Right ventricle myocardium superior (tissue), 1 donor: ENCODE results near the gene SMIM5. TPM values are rescaled to one million over a fixed set of nuclear protein-coding genes. Genes with fewer than 3 reads are reported as not detected.
A peak's percentile ranks its signal among the peaks of the same experiment; 100 is the strongest.

Source experiments
- ATAC-seq: fragments of 200-7000 bp; cut with Tn5 transposase; one replicate; pipeline ENCODE4 v1.9.1; 2020; ENCODE audit warnings: mild to moderate bottlenecking; ENCODE audit not compliant: poor library complexity
- DNase-seq: peaks from one replicate; pipeline ENCODE4 v3.0.0-alpha.2; 2020
- intact Hi-C: fragments of 100-400 bp; cut with DNase I; formaldehyde crosslinking; loops from one replicate; pipeline ENCODE4 v1.11.2; 2022
- total RNA-seq: library from RNA; stranded (reverse); fragmentation: NEBNext Ultra II Directional; extraction: Animal tissue kit (Norgen Biotek cat#: 25700); gene quantifications from one replicate; pipeline ENCODE4 v1.2.1, GENCODE V29; 2021
- donor health status: DM: no; HTN: yes; CAD: no; lungs with severe emphysema.

SMIM5 gene
- total RNA-seq, 1 donor from 2014 or later: 12.5 TPM

GRCh38 chr17:75619506-75620431, 13.5 kb upstream of the SMIM5 start:
- ATAC-seq (no peak), DNase-seq (no peak)
- intact Hi-C loops: no loop called here

- DNase-seq (no peak), ATAC-seq (no peak)
- intact Hi-C loops: no loop called here
Observed at GRCh38 chr17:75621489-75621888, 11.7 kb upstream of the SMIM5 start.

GRCh38 chr17:75622076-75622475, 11.2 kb upstream of the SMIM5 start:
- ATAC-seq (no peak), DNase-seq (no peak)
- intact Hi-C loops: no loop called here

DNA sequence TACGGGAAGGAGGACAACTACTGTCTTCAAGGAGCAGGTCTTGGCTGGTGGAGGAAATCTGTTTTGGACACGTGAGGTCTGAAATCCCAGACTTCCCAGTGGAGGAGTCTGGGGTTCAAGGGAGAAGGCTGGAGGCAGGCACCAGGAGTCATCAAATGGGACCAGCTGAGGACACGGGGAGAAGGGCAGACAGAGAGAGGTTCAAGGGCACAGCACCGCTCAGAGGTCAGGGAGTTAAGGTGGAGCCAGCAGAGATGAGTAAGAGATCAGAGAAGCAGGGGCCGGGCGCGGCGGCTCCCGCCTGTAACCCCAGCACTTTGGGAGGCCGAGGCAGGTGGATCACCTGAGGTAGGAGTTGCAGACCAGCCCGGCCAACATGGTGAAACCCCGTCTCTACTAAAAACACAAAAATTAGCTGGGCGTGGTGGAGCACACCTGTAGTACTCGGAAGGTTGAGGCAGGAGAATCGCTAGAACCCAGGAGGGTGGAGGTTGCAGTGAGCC, 10.4 kb upstream of the SMIM5 start:
- intact Hi-C loops: no loop called here

GRCh38 chr17:75623386-75623785, 9.8 kb upstream of the SMIM5 start:
- ATAC-seq: no peak
- intact Hi-C loops: no loop called here
- no peak for DNase-seq

More for the DNA sequence above, 10.4 kb upstream of the SMIM5 start:
- DNase-seq (no peak), ATAC-seq (no peak)

DNA sequence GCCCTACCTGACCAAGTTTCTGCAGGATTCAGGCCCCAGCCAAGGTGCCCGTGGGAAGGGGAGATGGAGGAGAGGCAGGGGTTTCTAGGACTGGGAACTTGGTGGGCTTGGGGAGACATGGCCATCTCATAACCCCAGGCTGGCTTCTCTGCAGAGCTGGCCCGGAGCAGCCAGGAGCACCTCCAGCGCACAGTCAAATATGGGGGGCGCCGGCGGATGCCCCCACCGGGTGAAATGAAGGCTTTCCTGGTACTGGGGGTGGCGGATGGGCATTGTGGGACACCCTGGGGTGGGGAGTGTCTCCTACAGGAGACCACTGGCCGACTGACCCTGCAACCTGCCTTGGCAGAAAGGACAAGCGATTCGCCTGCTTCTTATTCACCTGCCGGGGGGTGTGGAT, 9.2 kb upstream of the SMIM5 start:
- no peak for ATAC-seq
- intact Hi-C loops: no loop called here
- no peak for DNase-seq

- intact Hi-C loops: no loop called here
- DNase-seq (no peak), ATAC-seq (no peak)
Observed at GRCh38 chr17:75624714-75625345, 8.4 kb upstream of the SMIM5 start.

DNA sequence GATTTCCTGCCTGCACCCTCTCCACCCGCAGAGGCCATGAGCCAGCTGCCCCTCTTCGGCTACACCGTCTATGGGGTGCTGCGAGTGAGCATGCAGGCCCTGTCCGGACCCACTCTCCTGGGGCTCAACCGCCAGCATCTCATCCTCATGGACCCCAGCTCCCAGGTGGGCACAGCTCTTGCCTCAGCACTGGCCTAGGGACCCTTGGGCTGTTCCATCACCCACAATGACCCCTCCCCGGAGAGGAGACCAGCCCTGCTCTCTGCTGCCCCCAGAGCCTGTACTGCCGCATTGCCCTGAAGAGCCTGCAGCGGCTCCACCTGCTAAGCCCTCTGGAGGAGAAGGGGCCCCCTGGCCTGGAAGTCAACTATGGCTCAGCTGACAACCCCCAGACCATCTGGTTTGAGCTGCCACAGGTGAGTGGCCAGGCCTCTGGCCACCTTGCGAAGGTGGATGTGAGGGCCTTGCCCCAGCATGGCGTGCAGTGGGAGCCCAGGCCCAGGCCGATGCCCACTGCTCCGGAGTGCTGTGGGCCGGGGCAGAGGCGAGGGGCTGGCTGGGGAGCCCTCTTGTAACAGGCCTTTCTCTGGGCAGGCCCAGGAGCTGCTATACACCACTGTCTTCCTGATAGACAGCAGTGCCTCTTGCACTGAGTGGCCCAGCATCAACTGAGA, 7.3 kb upstream of the SMIM5 start:
- no peak for DNase-seq
- intact Hi-C loops: no loop called here
- peak; percentile 38 for ATAC-seq

DNA sequence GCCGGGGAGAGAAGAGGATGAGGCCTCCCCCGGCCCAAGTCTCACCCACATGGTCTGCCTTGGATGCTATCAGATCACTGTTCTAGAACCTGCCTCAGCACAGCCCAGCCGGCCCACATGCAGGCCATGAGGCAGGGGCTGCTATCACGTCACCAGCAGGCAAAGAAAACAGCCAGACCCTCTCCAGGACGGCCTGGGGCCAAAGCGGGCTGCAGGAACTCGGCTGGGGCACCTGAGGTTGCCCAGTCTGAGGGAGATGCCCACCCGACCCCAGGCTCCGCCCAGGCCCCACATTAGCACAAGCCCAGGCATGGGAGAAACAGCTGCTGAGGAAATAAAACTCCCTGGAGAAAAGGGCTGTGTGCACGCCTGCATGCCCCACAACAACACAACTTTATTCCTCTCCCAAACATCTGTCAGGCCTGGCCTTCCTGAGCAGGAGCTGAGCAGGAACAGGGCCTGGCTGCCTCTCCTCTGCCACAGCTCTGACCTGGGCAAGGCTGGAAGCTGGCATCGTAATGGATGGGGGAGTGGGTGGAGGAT, 6.7 kb upstream of the SMIM5 start:
- ATAC-seq (no peak), DNase-seq (no peak)
- intact Hi-C loops: no loop called here

- ATAC-seq: no peak
- intact Hi-C loops: no loop called here
- no peak for DNase-seq
Observed at GRCh38 chr17:75627094-75627493, 6.1 kb upstream of the SMIM5 start.

GRCh38 chr17:75628425-75628824, 4.8 kb upstream of the SMIM5 start:
- ATAC-seq (no peak), DNase-seq (no peak)
- intact Hi-C loops: no loop called here

- intact Hi-C loops: no loop called here
- ATAC-seq: no peak
- no peak for DNase-seq
Observed at GRCh38 chr17:75629157-75629556, 4.1 kb upstream of the SMIM5 start.

DNA sequence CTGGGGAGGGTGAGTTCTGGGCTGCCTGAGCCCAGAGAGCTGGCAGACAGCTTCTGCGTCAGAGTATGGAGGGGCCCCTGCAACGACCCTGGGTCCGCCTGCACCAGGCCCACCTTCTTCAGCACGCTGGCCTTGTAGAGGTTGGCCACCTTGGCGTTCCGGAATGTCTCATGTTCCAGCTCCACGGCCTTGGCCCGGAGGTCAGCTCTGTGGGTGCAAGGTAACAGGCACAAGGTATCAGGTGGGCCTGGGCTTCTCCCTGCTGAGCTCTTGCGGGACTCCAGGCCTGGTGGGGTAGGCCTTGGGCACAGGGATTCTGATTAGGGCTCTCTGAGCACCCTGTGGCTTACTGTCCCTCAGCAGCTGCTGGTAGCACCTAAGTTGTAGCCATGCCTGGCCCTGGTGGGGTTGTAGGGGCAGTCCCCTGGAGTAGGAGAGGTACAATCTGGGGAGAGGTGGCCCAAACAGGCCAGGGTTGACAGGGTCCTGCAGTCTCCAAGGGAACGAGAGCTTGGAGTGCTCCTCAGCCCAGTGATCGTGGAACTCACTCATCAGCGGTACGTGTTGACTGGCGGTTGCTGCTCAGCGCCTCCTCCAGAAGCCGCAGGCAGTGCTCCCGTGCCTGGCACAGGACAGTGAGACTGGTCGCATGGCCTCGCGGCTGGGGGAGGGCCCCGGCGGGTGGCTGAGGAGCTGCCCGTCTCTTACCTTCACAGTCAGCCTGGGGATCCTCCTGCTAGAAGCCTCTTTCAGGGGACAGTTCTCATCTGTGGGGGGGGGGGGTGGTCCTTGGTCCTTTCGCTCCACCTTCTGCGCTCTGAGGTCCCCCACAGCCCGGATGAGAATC, 2.9 kb upstream of the SMIM5 start:
- intact Hi-C loops: loop anchor here (5.0 kb wide), 1 partner anchor 122 kb away; no protein-coding TSS in a partner anchor
- ATAC-seq (no peak), DNase-seq (no peak)

DNA sequence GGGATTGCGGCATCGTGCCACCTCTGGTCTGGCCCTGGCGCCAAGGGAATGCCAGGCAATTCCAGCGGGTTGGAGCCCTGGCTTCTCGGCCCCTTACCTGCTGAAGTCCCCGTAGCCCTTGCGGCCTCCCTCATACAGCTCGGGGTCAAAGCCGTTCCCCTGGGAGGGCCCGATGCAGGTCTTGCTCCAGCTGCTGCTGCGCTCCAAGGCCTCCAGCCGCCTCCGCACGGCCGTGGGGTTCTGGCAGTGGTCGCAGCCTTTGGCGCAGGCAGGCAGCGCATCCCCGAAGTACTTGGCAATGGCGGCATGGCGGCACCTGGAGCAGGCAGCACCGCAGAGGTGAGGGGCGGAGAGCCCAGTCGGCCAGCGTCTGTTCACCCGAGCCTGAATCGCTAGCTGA, 1.9 kb upstream of the SMIM5 start:
- no peak for ATAC-seq
- DNase-seq: no peak
- intact Hi-C loops: loop anchor here (5.0 kb wide), 1 partner anchor 121 kb away; no protein-coding TSS in a partner anchor

DNA sequence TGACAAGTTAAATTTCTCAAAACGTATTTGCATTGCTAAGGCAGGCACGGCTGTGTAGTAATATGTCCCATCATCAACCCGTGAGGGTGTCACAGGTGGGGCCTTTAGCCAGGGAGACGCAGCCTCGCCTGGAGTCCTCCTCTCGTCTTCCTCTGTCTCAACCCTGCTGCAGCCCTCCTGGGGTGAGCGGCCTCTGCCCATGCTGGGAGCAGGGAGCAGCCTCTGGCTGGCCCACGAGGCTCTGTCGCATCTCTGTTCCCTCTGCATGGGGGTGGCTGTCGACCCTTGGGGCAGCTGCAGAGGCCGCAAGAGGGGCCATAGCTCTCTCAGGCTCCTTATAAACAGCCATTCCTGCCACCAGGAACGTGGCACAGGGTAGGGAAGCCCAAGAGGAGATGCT, 806 bp upstream of the SMIM5 start:
- ATAC-seq (no peak), DNase-seq (no peak)
- intact Hi-C loops: loop anchor here (5.0 kb wide), 1 partner anchor 120 kb away; no protein-coding TSS in a partner anchor

GRCh38 chr17:75633486-75634375, 497 bp downstream of the SMIM5 start:
- intact Hi-C loops: loop anchor here (5.0 kb wide), 1 partner anchor 119 kb away; no protein-coding TSS in a partner anchor
- DNase-seq (peak; percentile 94), ATAC-seq (peak; percentile 68)

DNA sequence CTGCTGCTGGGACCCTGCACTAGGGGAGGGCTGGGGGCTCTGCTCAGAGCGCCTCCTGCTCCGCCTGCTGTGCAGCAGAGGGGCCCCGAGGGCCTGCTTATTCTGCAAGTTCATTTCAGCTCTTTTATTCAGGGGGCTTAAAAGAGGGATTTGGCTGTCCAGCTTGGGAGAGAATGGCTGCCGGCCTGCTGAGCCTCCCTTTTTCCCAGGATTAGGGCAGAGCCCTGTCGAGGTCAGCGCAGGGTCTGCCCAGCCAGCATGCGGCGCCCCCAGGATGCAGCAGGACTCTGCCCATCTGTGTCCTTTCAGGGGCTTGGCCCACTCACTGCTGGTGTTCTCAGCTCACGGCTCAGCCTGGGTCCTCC, 1.1 kb downstream of the SMIM5 start:
- DNase-seq (no peak), ATAC-seq (no peak)
- intact Hi-C loops: loop anchor here (5.0 kb wide), 1 partner anchor 118 kb away; no protein-coding TSS in a partner anchor
